ENCODE results near the gene CAMK1D.

- TF ChIP-seq, protein P1, sequence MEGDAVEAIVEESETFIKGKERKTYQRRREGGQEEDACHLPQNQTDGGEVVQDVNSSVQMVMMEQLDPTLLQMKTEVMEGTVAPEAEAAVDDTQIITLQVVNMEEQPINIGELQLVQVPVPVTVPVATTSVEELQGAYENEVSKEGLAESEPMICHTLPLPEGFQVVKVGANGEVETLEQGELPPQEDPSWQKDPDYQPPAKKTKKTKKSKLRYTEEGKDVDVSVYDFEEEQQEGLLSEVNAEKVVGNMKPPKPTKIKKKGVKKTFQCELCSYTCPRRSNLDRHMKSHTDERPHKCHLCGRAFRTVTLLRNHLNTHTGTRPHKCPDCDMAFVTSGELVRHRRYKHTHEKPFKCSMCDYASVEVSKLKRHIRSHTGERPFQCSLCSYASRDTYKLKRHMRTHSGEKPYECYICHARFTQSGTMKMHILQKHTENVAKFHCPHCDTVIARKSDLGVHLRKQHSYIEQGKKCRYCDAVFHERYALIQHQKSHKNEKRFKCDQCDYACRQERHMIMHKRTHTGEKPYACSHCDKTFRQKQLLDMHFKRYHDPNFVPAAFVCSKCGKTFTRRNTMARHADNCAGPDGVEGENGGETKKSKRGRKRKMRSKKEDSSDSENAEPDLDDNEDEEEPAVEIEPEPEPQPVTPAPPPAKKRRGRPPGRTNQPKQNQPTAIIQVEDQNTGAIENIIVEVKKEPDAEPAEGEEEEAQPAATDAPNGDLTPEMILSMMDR (IDR thresholded peaks at IDR 0.05) = no peak
- no peak for TF ChIP-seq EP300 (IDR thresholded peaks at IDR 0.05; ENCODE audit: low read depth)
- no peak for TF ChIP-seq POLR2A (IDR thresholded peaks at IDR 0.05)
- no peak for TF ChIP-seq POLR2AphosphoS5 (IDR thresholded peaks at IDR 0.05)
Measured at GRCh38 chr10:12397147-12397896, 48.0 kb downstream of the CAMK1D start.
